ENCODE results near the gene CNTNAP5. TPM values are rescaled to one million over a fixed set of nuclear protein-coding genes. Genes with fewer than 3 reads are reported as not detected.

CNTNAP5 gene
- total and polyA plus RNA-seq, 2 of the 13 experiments (the other 11 are each of a cell fraction or from before 2014, with no cell fraction given): not detected

DNA sequence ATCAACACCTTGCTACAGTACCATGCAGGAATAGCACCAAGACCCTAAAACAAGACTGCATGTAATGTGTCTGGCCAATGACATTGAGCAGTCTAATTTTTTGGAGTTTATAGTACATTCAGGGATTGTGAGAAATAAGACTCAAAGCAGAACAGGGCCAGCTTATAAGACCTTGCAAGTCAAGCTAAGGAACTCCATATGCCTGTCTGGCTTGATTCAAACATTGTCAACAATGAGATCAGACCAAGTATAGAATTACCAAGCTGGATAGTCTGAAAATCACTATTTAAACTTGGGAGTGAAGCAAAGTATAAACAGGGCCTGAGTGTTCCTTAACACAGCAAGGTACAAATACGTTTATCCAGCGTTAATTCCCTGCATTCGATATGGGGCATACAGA lies 370.9 kb downstream of the CNTNAP5 start (continued):
- no peak for TF ChIP-seq NFAT5 (CRISPR knock-in tag; IDR thresholded peaks at IDR 0.05)
- TF ChIP-seq TP53 (CRISPR knock-in tag; conservative IDR thresholded peaks at IDR 0.05): no peak

DNA sequence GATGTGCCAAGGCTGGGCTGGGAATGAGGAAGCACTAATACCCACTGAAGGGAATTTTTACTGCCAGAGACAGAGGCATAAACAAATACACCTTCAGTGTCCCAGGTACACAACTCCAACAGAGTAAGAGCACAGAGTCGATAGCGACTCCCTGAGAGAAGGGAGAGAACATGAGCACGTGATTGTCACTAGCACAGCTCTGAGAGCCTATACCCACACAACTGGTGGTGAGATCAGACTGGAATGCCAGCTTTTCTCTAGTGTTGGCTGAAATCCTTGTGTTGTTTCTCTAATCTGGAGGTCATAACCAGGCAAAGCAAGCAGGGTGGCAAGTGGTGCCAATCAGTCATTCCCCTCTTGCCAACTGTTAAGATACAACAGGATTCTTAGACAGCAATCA lies 377.2 kb downstream of the CNTNAP5 start:
- 2% methylated on average over 3 of the region's 3 CpGs for WGBS (ENCODE audit: low lambda C conversion rate)
- FAIRE-seq (no peak), ATAC-seq (no peak), DNase-seq (ENCODE audit: low spot score) (no peak)
- Histone ChIP-seq H2AFZ (ENCODE audit: low read length) (no peak overlapping the region), H3K79me2 (ENCODE audit: insufficient read depth, low read length) (no peaks in the 10 kb centered on the region), H3K27me3 (ENCODE audit: control insufficient read depth in 1 of 2, insufficient read depth in 2 of 2, low read length in 2 of 2) (peaks cover 0 to 7% of the 10 kb centered on the region in 2 experiments; a peak in 3 of 5 replicates), H3K4me1 (ENCODE audit: insufficient read depth, low read length) (no peaks in the 10 kb centered on the region), H4K20me1 (ENCODE audit: insufficient read depth, low read length) (no peaks in the 10 kb centered on the region), H3K36me3 (replicated peaks in 1 of 2; ENCODE audit: control insufficient read depth in 1 of 2, insufficient read depth in 2 of 2, low read length in 2 of 2) (no peaks in the 10 kb centered on the region), H3K4me2 (ENCODE audit: low read depth, low read length) (no peak overlapping the region), H3K27ac (ENCODE audit: extremely low read length, insufficient read depth, low read length) (no peak overlapping the region), H3K4me3 (replicated peaks in 1 of 3; ENCODE audit: insufficient read depth in 1 of 3, low read depth in 2 of 3, low read length in 3 of 3) (no peak overlapping the region), H3K9me3 (ENCODE audit: low read length) (no peaks in the 10 kb centered on the region), H3K9ac (ENCODE audit: insufficient read depth, low read depth, low read length) (no peak overlapping the region)
- ChIA-PET POLR2A (no interaction called here), CTCF (ENCODE audit: low intra/inter-chr PET ratio, low total read pairs) (no interaction called here)
- in situ Hi-C loops (cut with HindIII; ENCODE audit: extremely low pct_ligation_motif_present, low pct_unique_long_range_greater_than_20kb) (no loop called here), intact Hi-C loops (cut with micrococcal nuclease; ENCODE audit: unreplicated experiment) (no loop called here)
- no TSS peak for BruUV-seq (replicated peaks)
- TF ChIP-seq ARNT2 (CRISPR knock-in tag; IDR thresholded peaks at IDR 0.05; ENCODE audit: low read depth) (no peak), CC2D1A (CRISPR knock-in tag; IDR thresholded peaks at IDR 0.05) (no peak), ZNF503 (CRISPR knock-in tag; IDR thresholded peaks at IDR 0.05) (no peak), SPEN (CRISPR knock-in tag; IDR thresholded peaks at IDR 0.05; ENCODE audit: low read depth) (no peak), ZNF121 (CRISPR knock-in tag; IDR thresholded peaks at IDR 0.05) (no peak), ZNF337 (CRISPR knock-in tag; IDR thresholded peaks at IDR 0.05; ENCODE audit: borderline replicate concordance, low read depth) (no peak)
- TF ChIP-seq, protein P1, sequence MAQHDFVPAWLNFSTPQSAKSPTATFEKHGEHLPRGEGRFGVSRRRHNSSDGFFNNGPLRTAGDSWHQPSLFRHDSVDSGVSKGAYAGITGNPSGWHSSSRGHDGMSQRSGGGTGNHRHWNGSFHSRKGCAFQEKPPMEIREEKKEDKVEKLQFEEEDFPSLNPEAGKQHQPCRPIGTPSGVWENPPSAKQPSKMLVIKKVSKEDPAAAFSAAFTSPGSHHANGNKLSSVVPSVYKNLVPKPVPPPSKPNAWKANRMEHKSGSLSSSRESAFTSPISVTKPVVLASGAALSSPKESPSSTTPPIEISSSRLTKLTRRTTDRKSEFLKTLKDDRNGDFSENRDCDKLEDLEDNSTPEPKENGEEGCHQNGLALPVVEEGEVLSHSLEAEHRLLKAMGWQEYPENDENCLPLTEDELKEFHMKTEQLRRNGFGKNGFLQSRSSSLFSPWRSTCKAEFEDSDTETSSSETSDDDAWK (CRISPR knock-in tag; IDR thresholded peaks at IDR 0.05): no peak
- TF ChIP-seq, protein P2, sequence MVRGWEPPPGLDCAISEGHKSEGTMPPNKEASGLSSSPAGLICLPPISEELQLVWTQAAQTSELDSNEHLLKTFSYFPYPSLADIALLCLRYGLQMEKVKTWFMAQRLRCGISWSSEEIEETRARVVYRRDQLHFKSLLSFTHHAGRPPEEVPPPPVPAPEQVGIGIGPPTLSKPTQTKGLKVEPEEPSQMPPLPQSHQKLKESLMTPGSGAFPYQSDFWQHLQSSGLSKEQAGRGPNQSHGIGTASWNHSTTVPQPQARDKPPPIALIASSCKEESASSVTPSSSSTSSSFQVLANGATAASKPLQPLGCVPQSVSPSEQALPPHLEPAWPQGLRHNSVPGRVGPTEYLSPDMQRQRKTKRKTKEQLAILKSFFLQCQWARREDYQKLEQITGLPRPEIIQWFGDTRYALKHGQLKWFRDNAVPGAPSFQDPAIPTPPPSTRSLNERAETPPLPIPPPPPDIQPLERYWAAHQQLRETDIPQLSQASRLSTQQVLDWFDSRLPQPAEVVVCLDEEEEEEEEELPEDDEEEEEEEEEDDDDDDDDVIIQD (CRISPR knock-in tag; IDR thresholded peaks at IDR 0.05; ENCODE audit: low read depth): no peak
